ENCODE measurements around the gene HERPUD1. TPM values are rescaled to one million over a fixed set of nuclear protein-coding genes. Genes with fewer than 3 reads are reported as not detected.

HERPUD1 gene
- total and polyA plus RNA-seq, 2 of the 8 experiments (the other 6 are each of a cell fraction or from before 2014, with no cell fraction given), result 23.3 to 34.7 TPM

DNA sequence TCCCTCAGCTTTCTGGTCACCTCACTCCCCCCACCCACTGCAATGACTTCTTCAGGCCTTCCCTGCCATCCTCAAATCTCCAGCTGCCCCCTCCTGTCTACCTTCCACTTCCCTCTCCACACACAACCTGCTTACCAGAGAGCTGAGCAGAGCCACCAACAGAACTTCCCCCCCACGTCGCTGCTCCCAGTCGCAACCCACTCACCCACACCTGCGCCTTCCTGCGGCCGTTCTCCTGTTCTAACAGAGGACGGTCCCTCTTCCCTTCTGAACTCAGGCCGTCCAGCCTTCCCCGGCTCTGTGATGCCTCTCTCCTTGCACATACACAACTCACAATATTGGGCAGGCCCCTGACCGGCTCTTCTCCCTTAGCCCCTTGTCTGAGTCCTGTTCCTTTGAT lies 43.8 kb downstream of the HERPUD1 start (continued):
- TF ChIP-seq, protein P1, sequence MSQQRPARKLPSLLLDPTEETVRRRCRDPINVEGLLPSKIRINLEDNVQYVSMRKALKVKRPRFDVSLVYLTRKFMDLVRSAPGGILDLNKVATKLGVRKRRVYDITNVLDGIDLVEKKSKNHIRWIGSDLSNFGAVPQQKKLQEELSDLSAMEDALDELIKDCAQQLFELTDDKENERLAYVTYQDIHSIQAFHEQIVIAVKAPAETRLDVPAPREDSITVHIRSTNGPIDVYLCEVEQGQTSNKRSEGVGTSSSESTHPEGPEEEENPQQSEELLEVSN (IDR thresholded peaks at IDR 0.05), result no peak
- TF ChIP-seq CHD1 (IDR thresholded peaks at IDR 0.05; ENCODE audit: low read depth, low read length), result no peak
- no peak for TF ChIP-seq ASH2L (IDR thresholded peaks at IDR 0.05; ENCODE audit: low read length)
- no peak for TF ChIP-seq SIRT6 (IDR thresholded peaks at IDR 0.05; ENCODE audit: low read length)
- TF ChIP-seq RXRA (IDR thresholded peaks at IDR 0.05; ENCODE audit: insufficient read depth, low read depth, low read length), result no peak
